ENCODE results near the gene SGK1.

SGK1 gene

DNA sequence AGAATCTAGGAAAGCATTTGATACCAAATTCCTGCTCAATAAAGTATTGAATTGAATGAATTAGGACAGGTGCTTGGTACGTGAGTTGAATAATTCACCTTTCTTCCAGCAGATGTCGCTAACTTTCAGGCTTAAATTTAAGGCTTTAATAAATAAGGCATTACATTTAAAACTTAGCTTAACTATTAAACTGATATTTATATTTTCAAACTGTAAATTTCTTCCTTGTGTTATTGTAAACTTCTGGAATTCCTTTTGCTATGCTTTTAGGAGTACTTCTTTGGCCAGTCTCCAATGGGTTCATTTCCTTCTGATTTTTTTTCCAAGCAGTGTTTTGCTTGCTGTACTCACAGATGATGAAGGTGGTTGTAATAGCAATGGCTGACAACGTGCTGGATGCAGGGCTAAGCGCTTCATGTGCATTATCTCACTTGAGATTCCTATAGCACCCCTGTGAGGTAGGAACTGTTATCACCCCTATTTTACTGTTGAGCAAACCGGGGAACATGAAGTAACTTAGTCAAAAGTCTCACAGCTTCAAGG lies 194.2 kb downstream of the SGK1 start:
- DNase-seq (ENCODE audit: low read depth in 3 of 3): no peak

- DNase-seq (ENCODE audit: low read depth in 3 of 3): no peak
Observed at GRCh38 chr6:134122775-134123174, 195.1 kb downstream of the SGK1 start.

DNA sequence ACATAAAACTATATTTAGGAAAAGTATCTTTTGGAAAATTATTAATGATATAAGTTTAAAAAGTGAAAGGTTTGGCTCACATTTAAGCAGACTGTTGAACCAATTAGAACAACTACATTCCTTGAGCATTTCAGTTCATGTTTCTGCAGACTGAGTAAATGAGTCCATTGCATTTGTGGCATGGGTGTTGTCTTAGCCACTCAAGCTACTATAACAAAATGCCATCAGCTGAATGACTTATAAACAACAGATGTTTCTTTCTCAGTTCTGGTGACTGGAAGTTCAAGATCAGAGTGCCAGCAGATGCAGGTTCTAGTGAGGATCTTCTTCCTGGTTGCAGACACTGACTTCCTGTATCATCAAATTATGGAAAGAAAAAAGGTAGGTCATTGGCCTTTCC lies 198.4 kb downstream of the SGK1 start:
- no peak for DNase-seq (ENCODE audit: low read depth in 3 of 3)
